Measurements from ENCODE around the gene NCKAP1. TPM values are rescaled to one million over a fixed set of nuclear protein-coding genes. Genes with fewer than 3 reads are reported as not detected.

Gene NCKAP1
- total RNA-seq, 1 donor from 2014 or later: 180 TPM

DNA sequence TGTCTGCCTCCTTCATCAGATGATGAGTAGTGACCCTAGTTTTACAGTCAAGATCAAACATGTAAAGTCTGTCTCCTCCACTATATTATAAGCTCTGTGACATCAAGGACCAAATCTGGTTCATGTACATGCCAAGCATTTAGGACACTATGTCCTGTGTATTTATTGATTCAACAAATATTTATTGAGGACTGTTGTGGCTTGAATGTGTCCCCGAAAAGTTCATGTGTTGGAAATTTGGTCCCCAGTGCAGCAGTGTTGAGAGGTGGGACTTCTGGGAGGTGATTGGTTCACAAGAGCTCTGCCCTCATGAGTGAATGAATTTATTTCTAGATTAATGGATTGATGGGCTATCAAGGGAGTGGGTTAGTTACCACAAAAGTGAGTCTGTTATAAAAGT, 125.2 kb downstream of the NCKAP1 start:
- Histone ChIP-seq H3K36me3 (ENCODE audit: control insufficient read depth, insufficient read depth, low read length) (peaks cover 11% of the 10 kb centered on the region), H3K4me3 (ENCODE audit: low read depth, low read length) (no peak overlapping the region)
- FAIRE-seq: no peak

DNA sequence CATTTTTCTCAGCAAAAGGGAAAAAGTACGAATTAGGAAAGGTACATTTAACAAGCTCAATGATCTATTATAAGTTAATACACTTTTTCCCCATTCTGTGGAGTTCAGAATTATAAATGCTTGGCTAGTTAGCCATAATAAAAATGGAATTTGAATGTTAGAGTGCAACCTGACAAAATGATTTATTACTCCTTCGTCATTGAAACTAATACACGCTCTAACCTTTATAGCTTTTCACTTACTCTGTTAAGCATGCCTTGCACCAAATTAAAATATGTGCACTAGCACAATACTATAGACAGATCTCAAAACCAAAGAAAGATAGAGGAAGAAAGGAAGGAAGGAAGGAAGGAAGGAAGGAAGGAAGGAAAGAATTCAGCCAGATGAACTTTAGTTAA, 125.7 kb downstream of the NCKAP1 start:
- peaks cover 11% of the 10 kb centered on the region for H3K36me3 ChIP-seq (ENCODE audit: control insufficient read depth, insufficient read depth, low read length)
- H3K4me3 ChIP-seq (ENCODE audit: low read depth, low read length): no peak overlapping the region
- TF ChIP-seq, protein P1, sequence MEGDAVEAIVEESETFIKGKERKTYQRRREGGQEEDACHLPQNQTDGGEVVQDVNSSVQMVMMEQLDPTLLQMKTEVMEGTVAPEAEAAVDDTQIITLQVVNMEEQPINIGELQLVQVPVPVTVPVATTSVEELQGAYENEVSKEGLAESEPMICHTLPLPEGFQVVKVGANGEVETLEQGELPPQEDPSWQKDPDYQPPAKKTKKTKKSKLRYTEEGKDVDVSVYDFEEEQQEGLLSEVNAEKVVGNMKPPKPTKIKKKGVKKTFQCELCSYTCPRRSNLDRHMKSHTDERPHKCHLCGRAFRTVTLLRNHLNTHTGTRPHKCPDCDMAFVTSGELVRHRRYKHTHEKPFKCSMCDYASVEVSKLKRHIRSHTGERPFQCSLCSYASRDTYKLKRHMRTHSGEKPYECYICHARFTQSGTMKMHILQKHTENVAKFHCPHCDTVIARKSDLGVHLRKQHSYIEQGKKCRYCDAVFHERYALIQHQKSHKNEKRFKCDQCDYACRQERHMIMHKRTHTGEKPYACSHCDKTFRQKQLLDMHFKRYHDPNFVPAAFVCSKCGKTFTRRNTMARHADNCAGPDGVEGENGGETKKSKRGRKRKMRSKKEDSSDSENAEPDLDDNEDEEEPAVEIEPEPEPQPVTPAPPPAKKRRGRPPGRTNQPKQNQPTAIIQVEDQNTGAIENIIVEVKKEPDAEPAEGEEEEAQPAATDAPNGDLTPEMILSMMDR (IDR thresholded peaks at IDR 0.05; ENCODE audit: insufficient read depth, low read length, severe bottlenecking): no peak
- H3K27me3 ChIP-seq (ENCODE audit: control insufficient read depth, insufficient read depth, low read length): no peaks in the 10 kb centered on the region
- DNase-seq (ENCODE audit: low read depth) (no peak), FAIRE-seq (no peak)

More for the DNA sequence above, 125.2 kb downstream of the NCKAP1 start:
- no peaks in the 10 kb centered on the region for H3K27me3 ChIP-seq (ENCODE audit: control insufficient read depth, insufficient read depth, low read length)
- TF ChIP-seq, protein P1 (IDR thresholded peaks at IDR 0.05; ENCODE audit: insufficient read depth, low read length, severe bottlenecking): no peak
- no peak for DNase-seq (ENCODE audit: low read depth)

DNA sequence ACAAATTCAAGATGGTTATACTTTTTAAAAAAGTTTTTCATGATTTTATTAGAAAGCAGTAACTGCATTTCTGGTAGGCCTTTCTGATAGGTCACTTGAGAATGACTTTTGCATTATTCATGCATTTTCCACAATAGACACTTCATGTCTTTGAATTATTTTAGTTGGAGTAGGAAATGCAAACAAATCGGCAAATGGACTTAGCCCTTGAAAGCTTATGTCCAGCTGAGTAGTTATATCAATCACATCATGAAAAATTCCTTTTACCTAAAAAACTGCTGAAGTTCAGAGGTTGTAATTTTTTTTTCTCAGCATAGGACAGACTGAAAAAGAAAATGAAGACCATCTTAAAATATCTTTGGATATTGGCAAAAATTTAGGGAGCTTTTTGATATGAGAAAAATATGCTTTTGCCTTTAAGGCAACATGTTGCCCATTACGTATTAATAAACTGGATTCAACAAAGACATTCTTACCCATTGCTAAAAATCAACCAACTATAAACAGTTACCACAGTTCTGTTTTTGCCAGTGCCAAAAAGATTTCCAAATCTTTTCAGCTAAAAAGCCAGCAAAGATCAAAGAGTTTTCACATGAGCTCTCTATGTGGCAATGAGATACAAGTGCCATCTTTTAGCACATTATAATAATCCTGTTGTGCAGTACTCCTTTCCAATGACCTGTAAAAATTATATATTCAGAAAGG, 126.3 kb downstream of the NCKAP1 start:
- DNase-seq (ENCODE audit: low read depth) (no peak), FAIRE-seq (no peak)
- H3K4me3 ChIP-seq (ENCODE audit: low read depth, low read length): no peak overlapping the region
- TF ChIP-seq, protein P1 (IDR thresholded peaks at IDR 0.05; ENCODE audit: insufficient read depth, low read length, severe bottlenecking): no peak
- no peaks in the 10 kb centered on the region for H3K27me3 ChIP-seq (ENCODE audit: control insufficient read depth, insufficient read depth, low read length)
- peaks cover 12% of the 10 kb centered on the region for H3K36me3 ChIP-seq (ENCODE audit: control insufficient read depth, insufficient read depth, low read length)

DNA sequence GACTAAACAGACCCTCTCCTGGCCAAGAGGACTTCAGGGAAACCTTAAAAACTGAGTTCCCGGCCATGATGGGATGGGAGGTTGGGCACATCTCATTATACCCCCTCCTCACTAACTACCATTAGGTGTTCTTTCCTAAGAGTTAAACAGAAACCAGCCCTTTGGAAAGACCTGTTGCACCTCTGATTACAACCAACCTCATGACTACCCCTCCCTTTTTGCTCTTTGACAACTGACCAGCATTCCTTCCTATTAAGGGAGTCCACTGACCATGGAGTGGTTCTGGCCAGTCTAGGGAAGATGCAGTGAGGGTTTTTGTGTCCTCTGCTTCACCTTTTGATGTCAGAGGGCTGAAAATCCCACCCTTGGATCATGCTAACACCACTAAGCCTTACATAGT, 127.3 kb downstream of the NCKAP1 start:
- Histone ChIP-seq H3K27me3 (ENCODE audit: control insufficient read depth, insufficient read depth, low read length) (no peaks in the 10 kb centered on the region), H3K4me3 (ENCODE audit: low read depth, low read length) (no peak overlapping the region), H3K36me3 (ENCODE audit: control insufficient read depth, insufficient read depth, low read length) (peaks cover 11% of the 10 kb centered on the region)
- FAIRE-seq (no peak), DNase-seq (ENCODE audit: low read depth) (no peak)
- TF ChIP-seq, protein P1 (IDR thresholded peaks at IDR 0.05; ENCODE audit: insufficient read depth, low read length, severe bottlenecking): no peak

DNA sequence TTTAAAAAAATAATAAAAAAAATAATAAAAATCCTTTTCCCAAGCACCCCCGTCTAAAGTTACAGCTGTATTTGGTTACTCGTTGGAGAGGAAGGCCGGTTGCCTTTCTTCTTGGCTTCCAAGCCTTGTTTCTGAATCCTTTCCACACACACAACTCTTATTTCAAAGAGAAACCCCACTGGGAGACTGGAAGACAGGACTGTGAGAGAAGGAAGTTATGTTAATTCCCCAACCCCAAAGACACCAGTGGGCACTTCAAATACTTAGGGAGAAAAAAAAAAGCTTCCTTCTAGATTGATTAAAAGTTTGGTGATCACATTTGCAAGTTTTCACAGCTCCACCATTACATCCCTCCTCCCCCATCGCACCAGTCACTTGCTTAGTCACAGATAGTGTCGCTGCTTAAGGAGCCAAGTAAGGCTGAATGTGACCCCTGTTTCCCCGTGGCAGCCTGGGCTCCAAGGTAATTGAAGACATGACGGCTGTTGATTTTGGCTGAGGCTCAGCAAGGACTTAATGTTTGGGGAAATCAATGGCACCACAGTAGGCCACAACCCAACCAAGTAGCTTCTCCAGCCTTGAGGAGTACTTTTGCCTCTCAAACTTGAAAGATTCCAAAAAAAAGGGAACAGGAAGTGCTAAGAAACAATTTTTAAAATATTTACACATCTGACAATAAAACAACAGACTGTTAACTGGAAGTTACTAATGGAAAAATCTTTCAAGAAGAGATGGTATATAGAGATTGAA, 131.0 kb downstream of the NCKAP1 start:
- Histone ChIP-seq H3K36me3 (ENCODE audit: control insufficient read depth, insufficient read depth, low read length) (peaks cover 4% of the 10 kb centered on the region), H3K27me3 (ENCODE audit: control insufficient read depth, insufficient read depth, low read length) (no peaks in the 10 kb centered on the region), H3K4me3 (ENCODE audit: low read depth, low read length) (no peak overlapping the region)
- FAIRE-seq (peak; percentile 88), DNase-seq (ENCODE audit: low read depth) (no peak)
- TF ChIP-seq, protein P1 (IDR thresholded peaks at IDR 0.05; ENCODE audit: insufficient read depth, low read length, severe bottlenecking): no peak
